ENCODE results near the gene TAS2R20.

GRCh38 chr12:10998204-10998603, at the start of gene TAS2R20:
- no peak for TF ChIP-seq CTCF (IDR thresholded peaks at IDR 0.05)
- no peak for TF ChIP-seq POLR2A (IDR thresholded peaks at IDR 0.05)
- TF ChIP-seq POLR2AphosphoS5 (IDR thresholded peaks at IDR 0.05) = no peak
